NB4 (cell line): ENCODE measurements around the gene KCNE2.

Experiments
- DNase-seq: peaks from one replicate; pipeline ENCODE4 v3.0.0; 2010; ENCODE audit warnings: low read depth
- H3K4me3 ChIP-seq: one replicate; pipeline ENCODE4 v1.5.1; 2011; ENCODE audit warnings: mild to moderate bottlenecking, low read depth, low read length, moderate library complexity
- CTCF ChIP-seq: IDR thresholded peaks from one replicate; pipeline ENCODE4 v1.5.1; 2012; ENCODE audit warnings: low read depth, low read length
- MAX ChIP-seq: IDR thresholded peaks from 2 replicates; pipeline ENCODE4 v1.6.1; 2011; ENCODE audit warnings: low read depth, low read length
- MYC ChIP-seq: IDR thresholded peaks from 2 replicates; pipeline ENCODE4 v1.6.1; 2011; ENCODE audit warnings: low read depth, low read length
- POLR2A ChIP-seq: IDR thresholded peaks from 2 replicates; pipeline ENCODE4 v1.6.1; 2011; ENCODE audit warnings: mild to moderate bottlenecking; ENCODE audit not compliant: insufficient read length; ENCODE audit errors: extremely low read depth

Gene KCNE2

GRCh38 chr21:34340061-34340460 is 23.7 kb upstream of the KCNE2 start:
- no peak overlapping the region for H3K4me3 ChIP-seq
- TF ChIP-seq MYC = no peak
- no peak for TF ChIP-seq CTCF
- no peak for TF ChIP-seq MAX
- no peak for TF ChIP-seq POLR2A
- no peak for DNase-seq

GRCh38 chr21:34342476-34342875 is 21.3 kb upstream of the KCNE2 start:
- no peak for TF ChIP-seq CTCF
- DNase-seq = no peak
- no peak overlapping the region for H3K4me3 ChIP-seq

- no peak overlapping the region for H3K4me3 ChIP-seq
- no peak for TF ChIP-seq POLR2A
- TF ChIP-seq MYC = no peak
- no peak for TF ChIP-seq MAX
- TF ChIP-seq CTCF = no peak
- DNase-seq = no peak
Measured at GRCh38 chr21:34343347-34343746, 20.5 kb upstream of the KCNE2 start.

- TF ChIP-seq CTCF (no peak), MAX (no peak), POLR2A (no peak), MYC (no peak)
- no peak for DNase-seq
- no peak overlapping the region for H3K4me3 ChIP-seq
Measured at GRCh38 chr21:34343838-34344381, 19.9 kb upstream of the KCNE2 start.

GRCh38 chr21:34344584-34344983 is 19.2 kb upstream of the KCNE2 start:
- TF ChIP-seq CTCF (no peak), MAX (no peak), POLR2A (no peak), MYC (no peak)
- no peak overlapping the region for H3K4me3 ChIP-seq
- DNase-seq = no peak

- no peak for TF ChIP-seq POLR2A
- no peak for TF ChIP-seq MAX
- TF ChIP-seq CTCF = no peak
- no peak for TF ChIP-seq MYC
- DNase-seq = no peak
- H3K4me3 ChIP-seq = no peak overlapping the region
Measured at GRCh38 chr21:34345091-34345871, 18.5 kb upstream of the KCNE2 start.
